A673 (cell line): Measurements from ENCODE around the gene CYB5RL.

ENCODE experiments used
- CTCF ChIP-seq: fragments of 300-800, 200-600 bp; sonication (generic); conservative IDR thresholded peaks from 2 replicates; pipeline ENCODE4 v1.5.1; 2017; ENCODE audit warnings: low read depth, mild to moderate bottlenecking, antibody characterized with exemption, low read length, moderate library complexity, mixed read lengths
- EZH2 ChIP-seq: fragments of 200-600 bp; sonication (generic); IDR thresholded peaks from 2 replicates; pipeline ENCODE4 v1.6.1; 2017; ENCODE audit warnings: borderline replicate concordance, low read depth, mild to moderate bottlenecking, mixed read lengths, antibody characterized with exemption, low read length; ENCODE audit not compliant: poor library complexity, severe bottlenecking

- no peak for TF ChIP-seq CTCF
- TF ChIP-seq EZH2 = no peak
Observed at GRCh38 chr1:54221867-54222484, 22.1 kb upstream of the CYB5RL start.
